Measurements from ENCODE around the gene HBS1L.

The HBS1L gene

DNA sequence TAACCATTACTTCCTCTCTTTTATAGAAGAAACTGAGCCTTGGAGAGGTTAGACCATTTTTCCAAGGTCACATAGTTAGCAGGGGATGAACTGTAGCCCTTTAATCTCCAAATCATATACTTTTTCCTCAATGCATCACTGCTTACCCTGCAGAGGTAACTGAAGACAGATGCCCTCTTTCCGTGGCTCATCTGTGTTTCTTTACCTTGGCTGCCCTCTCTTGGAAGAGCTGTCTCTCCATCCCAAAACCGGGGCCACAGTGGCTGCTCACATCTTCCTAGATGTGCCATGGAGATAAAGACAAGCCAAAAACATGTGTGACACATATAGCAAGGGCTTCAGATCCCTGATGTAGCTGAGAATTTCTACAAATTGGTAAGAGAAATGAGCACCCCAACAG, 104.1 kb downstream of the HBS1L start:
- H3K27ac ChIP-seq (replicated peaks), result no peak overlapping the region
- no peak for TF ChIP-seq SPI1 (IDR thresholded peaks at IDR 0.05; ENCODE audit: borderline replicate concordance, low read depth)
- no peak for TF ChIP-seq POLR2AphosphoS5 (IDR thresholded peaks at IDR 0.05; ENCODE audit: low read depth)
- no peak for TF ChIP-seq GABPA (IDR thresholded peaks at IDR 0.05; ENCODE audit: low read depth)
- TF ChIP-seq, protein P1, sequence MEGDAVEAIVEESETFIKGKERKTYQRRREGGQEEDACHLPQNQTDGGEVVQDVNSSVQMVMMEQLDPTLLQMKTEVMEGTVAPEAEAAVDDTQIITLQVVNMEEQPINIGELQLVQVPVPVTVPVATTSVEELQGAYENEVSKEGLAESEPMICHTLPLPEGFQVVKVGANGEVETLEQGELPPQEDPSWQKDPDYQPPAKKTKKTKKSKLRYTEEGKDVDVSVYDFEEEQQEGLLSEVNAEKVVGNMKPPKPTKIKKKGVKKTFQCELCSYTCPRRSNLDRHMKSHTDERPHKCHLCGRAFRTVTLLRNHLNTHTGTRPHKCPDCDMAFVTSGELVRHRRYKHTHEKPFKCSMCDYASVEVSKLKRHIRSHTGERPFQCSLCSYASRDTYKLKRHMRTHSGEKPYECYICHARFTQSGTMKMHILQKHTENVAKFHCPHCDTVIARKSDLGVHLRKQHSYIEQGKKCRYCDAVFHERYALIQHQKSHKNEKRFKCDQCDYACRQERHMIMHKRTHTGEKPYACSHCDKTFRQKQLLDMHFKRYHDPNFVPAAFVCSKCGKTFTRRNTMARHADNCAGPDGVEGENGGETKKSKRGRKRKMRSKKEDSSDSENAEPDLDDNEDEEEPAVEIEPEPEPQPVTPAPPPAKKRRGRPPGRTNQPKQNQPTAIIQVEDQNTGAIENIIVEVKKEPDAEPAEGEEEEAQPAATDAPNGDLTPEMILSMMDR (IDR thresholded peaks at IDR 0.05; ENCODE audit: insufficient read depth, low read length), result no peak
- TF ChIP-seq, protein P2, sequence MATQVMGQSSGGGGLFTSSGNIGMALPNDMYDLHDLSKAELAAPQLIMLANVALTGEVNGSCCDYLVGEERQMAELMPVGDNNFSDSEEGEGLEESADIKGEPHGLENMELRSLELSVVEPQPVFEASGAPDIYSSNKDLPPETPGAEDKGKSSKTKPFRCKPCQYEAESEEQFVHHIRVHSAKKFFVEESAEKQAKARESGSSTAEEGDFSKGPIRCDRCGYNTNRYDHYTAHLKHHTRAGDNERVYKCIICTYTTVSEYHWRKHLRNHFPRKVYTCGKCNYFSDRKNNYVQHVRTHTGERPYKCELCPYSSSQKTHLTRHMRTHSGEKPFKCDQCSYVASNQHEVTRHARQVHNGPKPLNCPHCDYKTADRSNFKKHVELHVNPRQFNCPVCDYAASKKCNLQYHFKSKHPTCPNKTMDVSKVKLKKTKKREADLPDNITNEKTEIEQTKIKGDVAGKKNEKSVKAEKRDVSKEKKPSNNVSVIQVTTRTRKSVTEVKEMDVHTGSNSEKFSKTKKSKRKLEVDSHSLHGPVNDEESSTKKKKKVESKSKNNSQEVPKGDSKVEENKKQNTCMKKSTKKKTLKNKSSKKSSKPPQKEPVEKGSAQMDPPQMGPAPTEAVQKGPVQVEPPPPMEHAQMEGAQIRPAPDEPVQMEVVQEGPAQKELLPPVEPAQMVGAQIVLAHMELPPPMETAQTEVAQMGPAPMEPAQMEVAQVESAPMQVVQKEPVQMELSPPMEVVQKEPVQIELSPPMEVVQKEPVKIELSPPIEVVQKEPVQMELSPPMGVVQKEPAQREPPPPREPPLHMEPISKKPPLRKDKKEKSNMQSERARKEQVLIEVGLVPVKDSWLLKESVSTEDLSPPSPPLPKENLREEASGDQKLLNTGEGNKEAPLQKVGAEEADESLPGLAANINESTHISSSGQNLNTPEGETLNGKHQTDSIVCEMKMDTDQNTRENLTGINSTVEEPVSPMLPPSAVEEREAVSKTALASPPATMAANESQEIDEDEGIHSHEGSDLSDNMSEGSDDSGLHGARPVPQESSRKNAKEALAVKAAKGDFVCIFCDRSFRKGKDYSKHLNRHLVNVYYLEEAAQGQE (IDR thresholded peaks at IDR 0.05; ENCODE audit: insufficient replicate concordance, low read depth), result no peak
- peaks cover 2% of the 10 kb centered on the region for H3K27me3 ChIP-seq (ENCODE audit: insufficient read depth, poor library complexity, severe bottlenecking)
- H3K4me3 ChIP-seq (replicated peaks; ENCODE audit: insufficient read depth, low read length), result no peak overlapping the region
- DNase-seq (ENCODE audit: low read depth in 1 of 2, low spot score in 1 of 2), result no peak

DNA sequence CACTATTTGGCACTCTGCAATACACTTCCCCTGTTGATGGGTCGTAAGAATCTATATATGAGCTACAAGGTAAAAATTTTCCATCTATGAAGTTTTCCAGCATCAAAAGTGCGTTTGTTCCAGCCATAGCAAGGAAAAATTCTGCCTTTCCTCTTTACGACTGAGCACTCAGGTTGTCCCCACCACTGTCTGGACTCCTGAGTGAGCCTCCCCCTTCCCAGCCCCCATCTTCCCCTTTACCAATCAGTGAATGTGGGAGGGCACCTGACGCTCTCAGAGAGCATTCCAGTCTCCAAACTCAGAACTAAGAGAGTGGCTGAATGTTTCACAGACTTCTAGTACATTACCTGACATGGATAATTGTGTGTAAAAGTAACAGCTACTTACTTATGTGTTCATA, 104.7 kb downstream of the HBS1L start, which contains the start of gene ALDH8A1:
ALDH8A1 (minus strand) TSS at position 175 of the 400 bp plus-strand sequence; CDS start at position 127, 48 bp downstream.
- DNase-seq (ENCODE audit: low read depth in 1 of 2, low spot score in 1 of 2), result no peak
- peaks cover 2% of the 10 kb centered on the region for H3K27me3 ChIP-seq (ENCODE audit: insufficient read depth, poor library complexity, severe bottlenecking)
- no peak within 1 kb of the TSS for H3K27ac ChIP-seq (replicated peaks)
- no peak within 1 kb of the TSS for H3K4me3 ChIP-seq (replicated peaks; ENCODE audit: insufficient read depth, low read length)
- TF ChIP-seq, protein P1 (IDR thresholded peaks at IDR 0.05; ENCODE audit: insufficient read depth, low read length), result no peak
- TF ChIP-seq SPI1 (IDR thresholded peaks at IDR 0.05; ENCODE audit: borderline replicate concordance, low read depth) (no peak), GABPA (IDR thresholded peaks at IDR 0.05; ENCODE audit: low read depth) (no peak), POLR2AphosphoS5 (IDR thresholded peaks at IDR 0.05; ENCODE audit: low read depth) (no peak)
- TF ChIP-seq, protein P2 (IDR thresholded peaks at IDR 0.05; ENCODE audit: insufficient replicate concordance, low read depth), result no peak

DNA sequence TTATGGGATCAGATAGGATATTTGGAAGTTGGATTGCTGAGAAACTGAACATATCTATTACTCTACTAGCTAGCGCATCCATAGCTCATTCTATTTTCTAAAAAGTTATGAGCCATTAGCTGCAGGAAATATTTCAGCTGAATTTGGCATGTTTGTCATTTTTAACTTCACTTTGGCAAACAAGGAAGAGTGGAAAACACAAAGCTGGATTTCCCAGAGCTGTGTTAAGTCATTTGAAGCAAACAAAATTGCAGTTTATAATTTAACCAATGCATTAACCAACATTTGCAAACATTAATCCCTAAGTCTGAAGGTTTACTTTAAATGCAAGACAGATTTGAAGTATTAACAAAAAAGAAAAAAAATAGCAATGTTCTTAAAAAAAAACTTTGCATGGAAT, 105.9 kb downstream of the HBS1L start:
- no peak overlapping the region for H3K4me3 ChIP-seq (replicated peaks; ENCODE audit: insufficient read depth, low read length)
- no peak for DNase-seq (ENCODE audit: low read depth in 1 of 2, low spot score in 1 of 2)
- TF ChIP-seq SPI1 (IDR thresholded peaks at IDR 0.05; ENCODE audit: borderline replicate concordance, low read depth), result no peak
- TF ChIP-seq GABPA (IDR thresholded peaks at IDR 0.05; ENCODE audit: low read depth), result no peak
- no peak for TF ChIP-seq POLR2AphosphoS5 (IDR thresholded peaks at IDR 0.05; ENCODE audit: low read depth)
- TF ChIP-seq, protein P2 (IDR thresholded peaks at IDR 0.05; ENCODE audit: insufficient replicate concordance, low read depth), result no peak
- TF ChIP-seq, protein P1 (IDR thresholded peaks at IDR 0.05; ENCODE audit: insufficient read depth, low read length), result no peak
- peaks cover 2% of the 10 kb centered on the region for H3K27me3 ChIP-seq (ENCODE audit: insufficient read depth, poor library complexity, severe bottlenecking)
- H3K27ac ChIP-seq (replicated peaks), result no peak overlapping the region

All from HL-60 (cell line).